GM19455 (cell line): Measurements from ENCODE around the gene AFF4.

ENCODE experiments used
- ATAC-seq: cut with Tn5 transposase; IDR thresholded peaks from one replicate; pipeline ENCODE4 v1.9.1; 2021; ENCODE audit not compliant: unreplicated experiment

Gene AFF4

DNA sequence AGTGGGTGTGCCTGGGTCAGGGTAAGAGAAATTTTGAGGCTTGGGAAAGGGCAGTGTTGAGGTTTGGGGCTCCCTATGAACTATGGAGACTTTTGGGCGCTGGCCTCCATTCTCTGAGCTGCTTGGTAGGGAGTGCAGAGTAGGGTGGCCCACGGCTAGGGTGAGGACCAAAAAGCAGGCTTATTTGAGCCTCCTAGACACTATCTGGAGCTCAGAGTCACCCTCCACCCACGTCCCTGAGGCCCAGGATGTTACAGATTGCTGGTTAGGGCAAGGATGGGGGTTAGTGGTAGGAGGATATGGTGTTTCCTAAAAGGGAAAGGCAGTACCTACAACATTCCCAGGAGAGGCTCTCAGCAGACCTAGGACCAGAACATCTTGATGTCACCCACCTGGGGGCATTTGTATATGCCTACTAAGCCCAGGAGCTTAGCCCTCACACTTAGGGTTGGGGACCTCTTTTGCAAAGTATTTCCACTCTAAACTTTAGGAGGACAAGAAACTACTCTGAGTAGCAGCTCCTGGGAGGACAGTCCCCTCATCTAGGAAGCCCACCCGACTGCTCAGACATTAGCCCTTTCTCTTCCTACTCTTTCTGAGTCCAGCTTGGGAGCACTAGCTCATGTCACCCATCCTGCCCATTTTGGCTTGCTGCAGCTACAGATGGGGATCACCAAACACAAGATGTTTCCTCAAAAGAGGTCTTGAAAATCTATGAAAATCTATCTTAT lies 135.3 kb downstream of the AFF4 start:
- ATAC-seq: no peak

DNA sequence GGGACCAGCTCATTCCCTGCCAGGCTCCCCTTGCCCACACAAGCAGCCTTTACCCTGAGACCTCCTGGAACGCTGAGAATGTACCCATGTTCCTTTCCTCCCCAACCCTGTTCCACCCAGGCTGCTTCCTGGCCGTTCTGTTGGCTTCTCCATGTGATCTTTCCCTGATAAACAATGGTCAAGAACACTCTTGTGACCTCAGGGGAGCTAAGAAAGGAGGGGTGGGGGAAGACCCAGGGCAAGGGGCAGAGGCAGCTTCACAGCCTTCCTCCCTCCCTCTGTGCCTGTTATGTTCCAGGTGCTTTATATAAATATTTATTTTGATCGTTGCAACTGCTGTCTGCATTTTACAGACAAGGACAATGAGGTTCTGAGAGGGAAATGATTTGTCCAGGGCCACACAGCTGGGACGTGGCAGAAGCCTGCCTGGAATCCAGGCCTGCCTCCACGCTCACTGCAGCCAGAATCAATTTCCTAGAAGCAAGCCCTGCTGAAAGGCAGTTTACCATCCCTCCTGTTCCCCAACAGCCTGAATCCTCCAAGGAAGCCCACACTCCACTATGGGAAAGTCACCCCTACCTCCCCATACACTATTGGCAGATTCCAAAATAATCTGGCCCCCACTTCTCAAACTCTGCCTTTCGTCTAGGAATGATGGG lies 136.9 kb downstream of the AFF4 start:
- ATAC-seq: no peak

DNA sequence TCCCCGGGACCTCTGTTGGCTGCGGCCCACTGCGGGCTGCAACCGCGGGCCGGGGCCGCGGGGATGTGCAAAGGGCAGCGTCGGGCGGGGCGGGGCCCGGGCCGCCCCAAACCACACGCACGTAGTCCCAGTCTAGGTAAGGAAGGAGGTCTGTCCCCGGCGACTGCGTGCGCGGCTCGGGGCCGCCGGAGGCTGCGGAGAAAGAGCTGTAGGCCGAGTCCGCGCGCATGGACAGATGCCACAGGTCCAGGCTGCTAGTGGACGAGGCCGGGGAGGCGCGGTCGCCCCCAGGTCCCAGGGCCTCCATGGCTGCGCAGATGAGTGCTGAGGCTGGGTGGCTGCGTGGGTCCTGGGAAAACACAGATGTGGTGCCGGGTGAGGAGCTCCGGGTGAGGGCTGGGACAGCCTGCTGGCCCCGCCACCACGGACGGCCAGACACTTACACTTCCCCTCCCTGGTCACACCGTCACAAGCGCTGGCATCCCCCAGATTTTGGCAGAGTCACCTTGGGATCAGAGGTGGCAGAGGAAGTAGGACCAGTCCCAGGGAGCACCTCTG lies 137.5 kb downstream of the AFF4 start:
- ATAC-seq: no peak
